Thyroid gland (tissue), 4 donors: ENCODE results near the gene MAST4. TPM values are rescaled to one million over a fixed set of nuclear protein-coding genes. Genes with fewer than 3 reads are reported as not detected.

Experiments
- DNase-seq, 2 donors: peaks; one replicate each; pipeline ENCODE4 v3.0.0-alpha.2; 2019
- H3K27ac ChIP-seq, 3 donors: fragments of 200-600 bp; sonication (generic); 1 replicate in 2 of 3; 2 replicates in 1 of 3; pipeline ENCODE4 v1.5.1; 2016 to 2019; ENCODE audit warnings: mild to moderate bottlenecking in 1 of 3, moderate library complexity in 1 of 3
- H3K27me3 ChIP-seq: fragments of 200-600 bp; sonication (generic); one replicate; pipeline ENCODE4 v1.5.1; 2019
- H3K36me3 ChIP-seq, 2 donors: fragments of 200-600 bp; sonication (generic); one replicate each; pipeline ENCODE4 v1.5.1; 2016 to 2019
- H3K4me1 ChIP-seq, 2 donors: fragments of 200-600 bp; sonication (generic); one replicate each; pipeline ENCODE4 v1.5.1; 2017 to 2019
- H3K4me3 ChIP-seq, 3 donors: fragments of 200-600 bp; sonication (generic); replicated peaks in 1 of 3; 1 replicate in 2 of 3; 2 replicates in 1 of 3; pipeline ENCODE4 v1.5.1; 2016; ENCODE audit warnings: mild to moderate bottlenecking in 1 of 3
- H3K9me3 ChIP-seq: fragments of 200-600 bp; sonication (generic); one replicate; pipeline ENCODE4 v1.5.1; 2017
- CTCF ChIP-seq, 6 experiments: fragments of 200-600 bp in 3 of 6; fragments of 450-650 bp in 3 of 6; sonication (generic) in 3 of 6; IDR thresholded peaks; one replicate each; pipeline ENCODE4 v1.5.1; 2016 to 2019; ENCODE audit warnings: antibody characterized with exemption in 6 of 6, mild to moderate bottlenecking in 2 of 6, inconsistent platforms in 1 of 6, moderate library complexity in 1 of 6
- POLR2A ChIP-seq, 2 donors: fragments of 450-650 bp; IDR thresholded peaks; one replicate each; pipeline ENCODE4 v1.6.1; 2017; ENCODE audit warnings: antibody characterized with exemption in 2 of 2, mild to moderate bottlenecking in 2 of 2, moderate library complexity in 1 of 2
- WGBS, 2 donors: methylation state at CpG; one replicate each; pipeline ENCODE4 v1.1.5; 2017; 5-methylcytosine and 5-hydroxymethylcytosine counted together
- intact Hi-C: fragments of 100-400 bp; cut with DNase I; formaldehyde crosslinking; loops from one replicate; pipeline ENCODE4 v1.15.1; 2023
- total RNA-seq, 4 donors: library from RNA; depleted of rRNA; stranded (reverse); fragments of >200 nt; gene quantifications; one replicate each; pipeline ENCODE4 v1.2.3, GENCODE V29; 2016

The MAST4 gene
- total RNA-seq, 4 donors from 2014 or later = 20.2 to 38.3 (median 24.4) TPM

GRCh38 chr5:67090040-67090439, 493.8 kb downstream of the MAST4 start:
- no peak for DNase-seq
- H3K9me3 ChIP-seq = no peaks in the 10 kb centered on the region
- intact Hi-C loops = loop anchor here (10.0 kb wide), 1 partner anchor 85 kb away; no protein-coding TSS in a partner anchor
- H3K36me3 ChIP-seq = no peaks in the 10 kb centered on the region
- no peak overlapping the region for H3K4me3 ChIP-seq
- H3K27me3 ChIP-seq = no peaks in the 10 kb centered on the region
- peaks cover 48 to 53% of the 10 kb centered on the region in 2 donors for H3K4me1 ChIP-seq
- no peak for TF ChIP-seq CTCF (IDR thresholded peaks at IDR 0.05)
- 87 to 98% methylated on average over 2 of the region's 2 CpGs for WGBS, 2 donors
- no peak overlapping the region for H3K27ac ChIP-seq

- H3K9me3 ChIP-seq = no peaks in the 10 kb centered on the region
These were observed 494.4 kb downstream of the MAST4 start for GRCh38 chr5:67090593-67090992.

GRCh38 chr5:67092535-67092934, 496.3 kb downstream of the MAST4 start:
- no peaks in the 10 kb centered on the region for H3K9me3 ChIP-seq
- TF ChIP-seq CTCF (IDR thresholded peaks at IDR 0.05) = no peak
- TF ChIP-seq POLR2A (IDR thresholded peaks at IDR 0.05) = peak in 1 of 2 donors; percentile 40
- DNase-seq = peak; percentile 44 to 51
- peak overlapping the region; percentile 67 to 94 (median 86) for H3K27ac ChIP-seq
- H3K4me1 ChIP-seq = peaks cover 60 to 64% of the 10 kb centered on the region in 2 donors
- no peaks in the 10 kb centered on the region for H3K27me3 ChIP-seq
- no peaks in the 10 kb centered on the region for H3K36me3 ChIP-seq
- intact Hi-C loops = loop anchor here (10.0 kb wide), 1 partner anchor 88 kb away; no protein-coding TSS in a partner anchor
- no peak overlapping the region for H3K4me3 ChIP-seq
- WGBS, 2 donors = 52 to 54% methylated on average over 2 of the region's 2 CpGs

More at GRCh38 chr5:67090593-67090992, 494.4 kb downstream of the MAST4 start:
- WGBS, 2 donors = 98 to 99% methylated on average over 5 of the region's 5 CpGs
- TF ChIP-seq POLR2A (IDR thresholded peaks at IDR 0.05) = no peak
- TF ChIP-seq CTCF (IDR thresholded peaks at IDR 0.05) = no peak
- no peak for DNase-seq
- Histone ChIP-seq H3K4me3 (no peak overlapping the region), H3K36me3 (no peaks in the 10 kb centered on the region), H3K27me3 (no peaks in the 10 kb centered on the region), H3K4me1 (peaks cover 53 to 55% of the 10 kb centered on the region in 2 donors), H3K27ac (peak overlapping the region in 1 of 3 donors; percentile 94)
- intact Hi-C loops = loop anchor here (10.0 kb wide), 1 partner anchor 86 kb away; no protein-coding TSS in a partner anchor

GRCh38 chr5:67093279-67093678, 497.1 kb downstream of the MAST4 start:
- H3K27ac ChIP-seq = peak overlapping the region; percentile 67 to 94 (median 86)

More at GRCh38 chr5:67093279-67093678, 497.1 kb downstream of the MAST4 start:
- Histone ChIP-seq H3K36me3 (no peaks in the 10 kb centered on the region), H3K27me3 (no peaks in the 10 kb centered on the region), H3K9me3 (no peaks in the 10 kb centered on the region), H3K4me3 (no peak overlapping the region), H3K4me1 (peaks cover 59 to 64% of the 10 kb centered on the region in 2 donors)
- intact Hi-C loops = loop anchor here (10.0 kb wide), 1 partner anchor 88 kb away; no protein-coding TSS in a partner anchor
- no peak for DNase-seq
- TF ChIP-seq CTCF (IDR thresholded peaks at IDR 0.05) = no peak
- 70 to 71% methylated on average over 1 of the region's 1 CpG for WGBS, 2 donors
